ENCODE data around the gene COL4A6.

The COL4A6 gene

GRCh38 chrX:108353452-108353851 lies 84.8 kb downstream of the COL4A6 start:
- TF ChIP-seq CTCF (conservative IDR thresholded peaks at IDR 0.05; ENCODE audit: low read length), result no peak
- no peak for TF ChIP-seq EZH2phosphoT487 (IDR thresholded peaks at IDR 0.05; ENCODE audit: borderline replicate concordance)
- no peaks in the 10 kb centered on the region for H3K79me2 ChIP-seq (ENCODE audit: insufficient read depth, low read length)
- H3F3A ChIP-seq (ENCODE audit: low read depth), result no peaks in the 10 kb centered on the region
- no peaks in the 10 kb centered on the region for H3K9me2 ChIP-seq (replicated peaks; ENCODE audit: low read depth, low read length)
- H3K36me3 ChIP-seq (ENCODE audit: insufficient read depth, low read length), result no peaks in the 10 kb centered on the region
- no peaks in the 10 kb centered on the region for H4K20me1 ChIP-seq (ENCODE audit: insufficient read depth, low read length, poor library complexity, severe bottlenecking)
- H3K4me2 ChIP-seq (ENCODE audit: low read depth, low read length, poor library complexity, severe bottlenecking), result no peak overlapping the region
- no peak overlapping the region for H2AFZ ChIP-seq (ENCODE audit: low read length)
- H3K9me3 ChIP-seq (ENCODE audit: insufficient read depth, low read depth, low read length), result no peaks in the 10 kb centered on the region
- H3K9ac ChIP-seq (ENCODE audit: low read depth, low read length, poor library complexity, severe bottlenecking), result no peak overlapping the region
- no peaks in the 10 kb centered on the region for H3K27me3 ChIP-seq (ENCODE audit: insufficient read depth, low read length, poor library complexity, severe bottlenecking)
- no peak overlapping the region for H3K4me3 ChIP-seq (ENCODE audit: low read length, poor library complexity, severe bottlenecking)
- no peaks in the 10 kb centered on the region for H3K4me1 ChIP-seq (ENCODE audit: insufficient read depth, low read length, poor library complexity, severe bottlenecking)

- no peaks in the 10 kb centered on the region for H4K20me1 ChIP-seq (ENCODE audit: insufficient read depth, low read length, poor library complexity, severe bottlenecking)
- no peak overlapping the region for H3K9ac ChIP-seq (ENCODE audit: low read depth, low read length, poor library complexity, severe bottlenecking)
- H3K27me3 ChIP-seq (ENCODE audit: insufficient read depth, low read length, poor library complexity, severe bottlenecking), result no peaks in the 10 kb centered on the region
- no peak overlapping the region for H3K4me3 ChIP-seq (ENCODE audit: low read length, poor library complexity, severe bottlenecking)
- no peaks in the 10 kb centered on the region for H3K36me3 ChIP-seq (ENCODE audit: insufficient read depth, low read length)
- H3K9me3 ChIP-seq (ENCODE audit: insufficient read depth, low read depth, low read length), result no peaks in the 10 kb centered on the region
- H3K9me2 ChIP-seq (replicated peaks; ENCODE audit: low read depth, low read length), result no peaks in the 10 kb centered on the region
- no peak for TF ChIP-seq EZH2phosphoT487 (IDR thresholded peaks at IDR 0.05; ENCODE audit: borderline replicate concordance)
- TF ChIP-seq CTCF (conservative IDR thresholded peaks at IDR 0.05; ENCODE audit: low read length), result no peak
- no peak overlapping the region for H3K4me2 ChIP-seq (ENCODE audit: low read depth, low read length, poor library complexity, severe bottlenecking)
- no peaks in the 10 kb centered on the region for H3K79me2 ChIP-seq (ENCODE audit: insufficient read depth, low read length)
- H2AFZ ChIP-seq (ENCODE audit: low read length), result no peak overlapping the region
- no peaks in the 10 kb centered on the region for H3F3A ChIP-seq (ENCODE audit: low read depth)
- no peaks in the 10 kb centered on the region for H3K4me1 ChIP-seq (ENCODE audit: insufficient read depth, low read length, poor library complexity, severe bottlenecking)
These were observed 89.0 kb downstream of the COL4A6 start for GRCh38 chrX:108349210-108349609.

GRCh38 chrX:108348525-108348924 lies 89.7 kb downstream of the COL4A6 start:
- no peaks in the 10 kb centered on the region for H4K20me1 ChIP-seq (ENCODE audit: insufficient read depth, low read length, poor library complexity, severe bottlenecking)
- H3K9me3 ChIP-seq (ENCODE audit: insufficient read depth, low read depth, low read length), result no peaks in the 10 kb centered on the region
- H2AFZ ChIP-seq (ENCODE audit: low read length), result no peak overlapping the region
- no peak overlapping the region for H3K4me2 ChIP-seq (ENCODE audit: low read depth, low read length, poor library complexity, severe bottlenecking)
- no peaks in the 10 kb centered on the region for H3F3A ChIP-seq (ENCODE audit: low read depth)
- no peak overlapping the region for H3K9ac ChIP-seq (ENCODE audit: low read depth, low read length, poor library complexity, severe bottlenecking)
- no peaks in the 10 kb centered on the region for H3K9me2 ChIP-seq (replicated peaks; ENCODE audit: low read depth, low read length)
- no peaks in the 10 kb centered on the region for H3K4me1 ChIP-seq (ENCODE audit: insufficient read depth, low read length, poor library complexity, severe bottlenecking)
- TF ChIP-seq CTCF (conservative IDR thresholded peaks at IDR 0.05; ENCODE audit: low read length) (no peak), EZH2phosphoT487 (IDR thresholded peaks at IDR 0.05; ENCODE audit: borderline replicate concordance) (no peak)
- H3K27me3 ChIP-seq (ENCODE audit: insufficient read depth, low read length, poor library complexity, severe bottlenecking), result no peaks in the 10 kb centered on the region
- no peaks in the 10 kb centered on the region for H3K79me2 ChIP-seq (ENCODE audit: insufficient read depth, low read length)
- no peak overlapping the region for H3K4me3 ChIP-seq (ENCODE audit: low read length, poor library complexity, severe bottlenecking)
- no peaks in the 10 kb centered on the region for H3K36me3 ChIP-seq (ENCODE audit: insufficient read depth, low read length)

Data from Loucy (cell line).